D721Med (cell line): ENCODE data around the gene B4GALNT4.

Experiments
- DNase-seq: peaks from one replicate; pipeline ENCODE4 v3.0.0; 2011; ENCODE audit warnings: low spot score; ENCODE audit not compliant: insufficient read length
- FAIRE-seq: peaks from 2 replicates; lab custom pipeline; 2011; peaks lifted over from hg19 to GRCh38; lab: Jason Lieb, UNC
- TF ChIP-seq, protein P1 (sequence below): IDR thresholded peaks from 2 replicates; pipeline ENCODE4 v1.5.1; 2012; ENCODE audit warnings: mild to moderate bottlenecking, control low read depth; ENCODE audit not compliant: insufficient read depth; ENCODE audit errors: missing control alignments

Gene B4GALNT4

DNA sequence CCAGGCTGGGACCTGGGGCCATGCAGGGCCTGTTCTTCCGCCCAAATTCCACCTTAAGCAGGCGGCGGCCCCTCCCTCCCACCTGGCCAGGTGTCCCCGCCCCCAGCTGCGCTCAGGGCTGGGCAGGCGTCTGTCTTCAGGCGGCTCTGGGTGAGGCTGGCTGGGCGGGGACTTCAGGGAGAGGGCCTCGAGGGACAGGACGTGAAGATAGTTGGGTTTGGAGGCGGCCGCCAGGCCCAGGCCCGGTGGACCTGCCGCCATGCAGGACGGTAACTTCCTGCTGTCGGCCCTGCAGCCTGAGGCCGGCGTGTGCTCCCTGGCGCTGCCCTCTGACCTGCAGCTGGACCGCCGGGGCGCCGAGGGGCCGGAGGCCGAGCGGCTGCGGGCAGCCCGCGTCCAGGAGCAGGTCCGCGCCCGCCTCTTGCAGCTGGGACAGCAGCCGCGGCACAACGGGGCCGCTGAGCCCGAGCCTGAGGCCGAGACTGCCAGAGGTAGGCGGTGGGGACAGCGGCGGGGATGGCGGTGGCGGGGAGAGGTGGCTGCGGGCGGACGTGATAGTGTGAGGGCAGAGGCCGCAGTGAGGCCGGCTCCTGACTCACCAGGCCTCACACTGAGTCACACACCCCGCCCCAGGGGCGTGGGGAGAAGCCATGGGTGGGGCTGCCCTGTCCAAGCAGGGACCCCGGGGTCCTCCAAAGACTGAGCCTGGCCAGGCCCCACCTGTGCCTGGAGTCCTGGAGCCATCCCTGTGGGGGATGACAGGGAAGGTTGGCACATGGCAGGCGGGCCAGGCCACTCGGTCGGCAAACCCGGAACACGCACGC lies 24.9 kb downstream of the B4GALNT4 start, which contains the start of gene PKP3:
PKP3 (plus strand) TSS at position 176 of the 824 bp plus-strand sequence; CDS start at position 260, 84 bp downstream.
- TF ChIP-seq, protein P1, sequence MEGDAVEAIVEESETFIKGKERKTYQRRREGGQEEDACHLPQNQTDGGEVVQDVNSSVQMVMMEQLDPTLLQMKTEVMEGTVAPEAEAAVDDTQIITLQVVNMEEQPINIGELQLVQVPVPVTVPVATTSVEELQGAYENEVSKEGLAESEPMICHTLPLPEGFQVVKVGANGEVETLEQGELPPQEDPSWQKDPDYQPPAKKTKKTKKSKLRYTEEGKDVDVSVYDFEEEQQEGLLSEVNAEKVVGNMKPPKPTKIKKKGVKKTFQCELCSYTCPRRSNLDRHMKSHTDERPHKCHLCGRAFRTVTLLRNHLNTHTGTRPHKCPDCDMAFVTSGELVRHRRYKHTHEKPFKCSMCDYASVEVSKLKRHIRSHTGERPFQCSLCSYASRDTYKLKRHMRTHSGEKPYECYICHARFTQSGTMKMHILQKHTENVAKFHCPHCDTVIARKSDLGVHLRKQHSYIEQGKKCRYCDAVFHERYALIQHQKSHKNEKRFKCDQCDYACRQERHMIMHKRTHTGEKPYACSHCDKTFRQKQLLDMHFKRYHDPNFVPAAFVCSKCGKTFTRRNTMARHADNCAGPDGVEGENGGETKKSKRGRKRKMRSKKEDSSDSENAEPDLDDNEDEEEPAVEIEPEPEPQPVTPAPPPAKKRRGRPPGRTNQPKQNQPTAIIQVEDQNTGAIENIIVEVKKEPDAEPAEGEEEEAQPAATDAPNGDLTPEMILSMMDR: no peak
- FAIRE-seq: no peak
- DNase-seq: no peak

GRCh38 chr11:394858-395655 lies 25.8 kb downstream of the B4GALNT4 start:
- no peak for DNase-seq
- TF ChIP-seq, protein P1: no peak
- FAIRE-seq: no peak

DNA sequence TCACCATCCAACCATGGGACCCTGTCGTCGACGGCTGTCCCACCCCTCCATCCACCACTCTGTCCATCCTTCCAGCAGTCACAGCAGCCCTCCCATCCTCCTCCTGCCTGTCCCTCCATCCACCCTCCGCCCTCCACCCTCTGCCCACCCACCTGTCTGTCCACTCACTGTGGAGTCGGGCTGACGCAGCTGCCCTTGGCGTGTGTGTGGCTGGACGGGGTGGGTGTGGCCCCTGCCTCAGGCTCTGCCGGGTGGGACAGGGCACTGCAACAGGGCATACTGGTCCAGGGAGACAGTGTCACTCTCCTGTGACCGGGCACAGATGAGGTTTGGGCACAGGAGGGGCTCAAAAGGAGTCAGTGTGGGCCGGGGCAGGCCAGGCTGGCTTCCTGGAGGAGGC lies 26.6 kb downstream of the B4GALNT4 start:
- FAIRE-seq: no peak
- TF ChIP-seq, protein P1: no peak
- no peak for DNase-seq

GRCh38 chr11:396511-396947 lies 27.2 kb downstream of the B4GALNT4 start:
- FAIRE-seq (no peak), DNase-seq (no peak)
- TF ChIP-seq, protein P1: peak; percentile 15

- DNase-seq: no peak
- FAIRE-seq: no peak
- TF ChIP-seq, protein P1: peak; percentile 60
These were observed 27.7 kb downstream of the B4GALNT4 start for GRCh38 chr11:396948-397548.

DNA sequence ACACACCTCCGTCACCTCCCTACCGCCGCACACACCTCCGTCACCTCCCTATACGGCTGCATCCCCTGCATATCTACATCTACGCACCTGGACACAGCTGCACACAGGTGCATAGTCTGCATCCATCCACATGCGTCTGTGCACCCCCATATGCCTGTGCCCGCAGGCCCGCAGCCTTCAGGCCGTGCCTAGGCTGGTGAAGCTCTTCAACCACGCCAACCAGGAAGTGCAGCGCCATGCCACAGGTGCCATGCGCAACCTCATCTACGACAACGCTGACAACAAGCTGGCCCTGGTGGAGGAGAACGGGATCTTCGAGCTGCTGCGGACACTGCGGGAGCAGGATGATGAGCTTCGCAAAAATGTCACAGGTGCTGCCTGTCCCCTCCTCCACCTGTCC lies 29.5 kb downstream of the B4GALNT4 start:
- DNase-seq (no peak), FAIRE-seq (no peak)
- TF ChIP-seq, protein P1: no peak
